Keratinocyte (primary cell): ENCODE results near the gene TKT.

Experiments used
- CTCF ChIP-seq, 3 experiments: IDR thresholded peaks in 1 of 3; conservative IDR thresholded peaks in 1 of 3; optimal IDR thresholded peaks in 1 of 3; 2 replicates in 2 of 3; 3 replicates in 1 of 3; pipeline versions ENCODE3 to v1.5.1; 2011; ENCODE audit warnings: low read length in 3 of 3, mild to moderate bottlenecking in 3 of 3, moderate library complexity in 2 of 3, control low read depth in 1 of 3, inconsistent platforms in 1 of 3; ENCODE audit not compliant: insufficient read depth in 2 of 3; ENCODE audit errors: extremely low read depth in 1 of 3
- EZH2 ChIP-seq: IDR thresholded peaks from one replicate; pipeline ENCODE4 v1.6.1; 2012; ENCODE audit warnings: inconsistent platforms, mild to moderate bottlenecking, low read length, moderate library complexity

GRCh38 chr3:53238051-53238850 is 17.6 kb downstream of the TKT start:
- TF ChIP-seq EZH2: no peak
- TF ChIP-seq CTCF (optimal IDR thresholded peaks at IDR 0.05 in 1 of 3, IDR thresholded peaks at IDR 0.05 in 1 of 3, conservative IDR thresholded peaks at IDR 0.05 in 1 of 3; ENCODE audit: extremely low read depth in 1 of 3, insufficient read depth in 2 of 3, low read length in 3 of 3): no peak
